SK-N-SH (cell line): Measurements from ENCODE around the gene LRP10. TPM values are rescaled to one million over a fixed set of nuclear protein-coding genes. Genes with fewer than 3 reads are reported as not detected.

ENCODE experiments used
- CTCF ChIA-PET: fragments of 300-600, 350-600 bp; formaldehyde crosslinking; extraction: SDS; loops from one replicate; lab custom pipeline; 2021; lab: Yijun Ruan, JAX
- POLR2A ChIA-PET: fragments of 350-600 bp; sonication (Branson Sonifier 250); formaldehyde crosslinking; extraction: SDS; loops from one replicate; lab custom pipeline; 2020; ENCODE audit warnings: antibody characterized with exemption, inconsistent platforms; lab: Yijun Ruan, JAX
- DNase-seq: peaks from one replicate; pipeline ENCODE4 v3.0.0; 2012
- H2AFZ ChIP-seq: fragments of 200-600 bp; sonication (generic); 2 replicates; pipeline ENCODE4 v1.8.1; 2016; ENCODE audit warnings: antibody characterized with exemption, mild to moderate bottlenecking, low read depth
- H3F3A ChIP-seq: fragments of 200-600 bp; sonication (generic); replicated peaks from 2 replicates; pipeline ENCODE3; 2016; ENCODE audit warnings: antibody characterized with exemption, mild to moderate bottlenecking; ENCODE audit not compliant: insufficient read depth
- H3K27ac ChIP-seq, 2 experiments: fragments of 200-500 bp in 1 of 2; fragments of 200-600 bp in 1 of 2; sonication (Bioruptor generic) in 1 of 2; sonication (generic), shearing (Covaris generic) in 1 of 2; 2 replicates each; pipeline versions ENCODE4 v1.5.1 to v1.6.1; 2014 to 2016; ENCODE audit warnings: low read depth in 2 of 2, inconsistent platforms in 1 of 2, low read length in 1 of 2, mild to moderate bottlenecking in 1 of 2, mixed read lengths in 1 of 2
- H3K27me3 ChIP-seq: fragments of 200-600 bp; sonication (generic), shearing (Covaris generic); 2 replicates; pipeline ENCODE4 v1.6.1; 2016; ENCODE audit warnings: mixed run types; ENCODE audit not compliant: insufficient read depth
- H3K36me3 ChIP-seq, 2 experiments: fragments of 200-500 bp in 1 of 2; fragments of 200-600 bp in 1 of 2; sonication (Bioruptor generic) in 1 of 2; sonication (generic) in 1 of 2; replicated peaks in 1 of 2; 2 replicates each; pipeline versions ENCODE3 to v1.5.1; 2014 to 2016; ENCODE audit warnings: low read length in 1 of 2, mild to moderate bottlenecking in 1 of 2; ENCODE audit not compliant: insufficient read depth in 2 of 2, control insufficient read depth in 1 of 2
- H3K4me1 ChIP-seq, 2 experiments: fragments of 200-500 bp in 1 of 2; fragments of 200-600 bp in 1 of 2; sonication (Bioruptor generic) in 1 of 2; sonication (generic), shearing (Covaris generic) in 1 of 2; 2 replicates each; pipeline versions ENCODE4 v1.5.1 to v1.6.1; 2014 to 2016; ENCODE audit warnings: low read depth in 1 of 2, low read length in 1 of 2, mixed run types in 1 of 2; ENCODE audit not compliant: insufficient read depth in 2 of 2, control insufficient read depth in 1 of 2
- H3K4me2 ChIP-seq: fragments of 200-600 bp; sonication (generic), shearing (Covaris generic); 2 replicates; pipeline ENCODE4 v1.6.1; 2017; ENCODE audit warnings: mixed run types
- H3K4me3 ChIP-seq, 2 experiments: fragments of 200-500 bp in 1 of 2; fragments of 200-600 bp in 1 of 2; sonication (Bioruptor generic) in 1 of 2; sonication (generic), shearing (Covaris generic) in 1 of 2; 2 replicates each; pipeline versions ENCODE4 v1.5.1 to v1.8.1; 2014 to 2016; ENCODE audit warnings: low read depth in 2 of 2, inconsistent platforms in 1 of 2, low read length in 1 of 2, mild to moderate bottlenecking in 1 of 2, mixed read lengths in 1 of 2, moderate library complexity in 1 of 2
- H3K79me2 ChIP-seq: fragments of 200-600 bp; sonication (generic); 2 replicates; pipeline ENCODE4 v1.8.1; 2017; ENCODE audit warnings: mild to moderate bottlenecking; ENCODE audit not compliant: insufficient read depth
- H3K9ac ChIP-seq: fragments of 200-600 bp; sonication (generic); 2 replicates; pipeline ENCODE4 v1.6.1; 2017; ENCODE audit warnings: mixed run types
- H3K9me2 ChIP-seq: fragments of 200-600 bp; sonication (generic); 2 replicates; pipeline ENCODE4 v1.6.1; 2017; ENCODE audit warnings: mixed run types
- H3K9me3 ChIP-seq: fragments of 200-600 bp; sonication (generic); 2 replicates; pipeline ENCODE4 v1.6.1; 2017; ENCODE audit warnings: mixed run types, mild to moderate bottlenecking, moderate library complexity
- H4K20me1 ChIP-seq: fragments of 200-600 bp; sonication (generic); 2 replicates; pipeline ENCODE4 v1.6.1; 2017; ENCODE audit warnings: mild to moderate bottlenecking, mixed run types; ENCODE audit not compliant: insufficient read depth
- CHD2 ChIP-seq: fragments of 150-350 bp; IDR thresholded peaks from 2 replicates; pipeline ENCODE4 v1.6.1; 2018; ENCODE audit warnings: low read length; ENCODE audit not compliant: partially characterized antibody
- ELF1 ChIP-seq: IDR thresholded peaks from 2 replicates; pipeline ENCODE4 v1.4.0; 2012
- FOSL2 ChIP-seq: IDR thresholded peaks from 2 replicates; pipeline ENCODE4 v1.4.0; 2012; ENCODE audit warnings: low read depth, mild to moderate bottlenecking, moderate library complexity, borderline replicate concordance
- GABPA ChIP-seq: IDR thresholded peaks from 2 replicates; pipeline ENCODE4 v1.4.0; 2012; ENCODE audit warnings: low read depth, mild to moderate bottlenecking
- JUND ChIP-seq: IDR thresholded peaks from 2 replicates; pipeline ENCODE4 v1.4.0; 2012
- NFIC ChIP-seq: IDR thresholded peaks from 2 replicates; pipeline ENCODE4 v1.4.0; 2012; ENCODE audit warnings: borderline replicate concordance
- RAD21 ChIP-seq: IDR thresholded peaks from 2 replicates; pipeline ENCODE4 v1.6.1; 2012; ENCODE audit warnings: mild to moderate bottlenecking, low read length
- RCOR1 ChIP-seq: fragments of 150-350 bp; IDR thresholded peaks from 2 replicates; pipeline ENCODE4 v1.6.1; 2017; ENCODE audit warnings: antibody characterized with exemption, low read length
- TAF1 ChIP-seq: IDR thresholded peaks from 2 replicates; pipeline ENCODE4 v1.6.1; 2012; ENCODE audit warnings: low read depth, mild to moderate bottlenecking, low read length, moderate library complexity, borderline replicate concordance
- WGBS: methylation state at CpG from one replicate; pipeline ENCODE4 v1.1.6; 2017; ENCODE audit warnings: low lambda C conversion rate; 5-methylcytosine and 5-hydroxymethylcytosine counted together
- polyA plus RNA-seq, 3 experiments: library from polyadenylated mRNA; depleted of rRNA; stranded (reverse); fragments of >200 nt; gene quantifications; 2 replicates each; pipeline ENCODE4 v1.2.3, GENCODE V29; 2012
- TF ChIP-seq, protein P1 (sequence below): fragments of 150-350 bp; IDR thresholded peaks from 2 replicates; pipeline ENCODE4 v1.6.1; 2016; ENCODE audit warnings: mild to moderate bottlenecking, low read depth, low read length
- TF ChIP-seq, protein P2 (sequence below): fragments of 200-600 bp; sonication (generic); IDR thresholded peaks from 2 replicates; pipeline ENCODE4 v1.6.1; 2017; ENCODE audit warnings: antibody characterized with exemption, mild to moderate bottlenecking, moderate library complexity
- TF ChIP-seq, protein P3 (sequence below): IDR thresholded peaks from 2 replicates; pipeline ENCODE4 v1.4.0; 2012; ENCODE audit warnings: low read depth, borderline replicate concordance

The LRP10 gene
- polyA plus RNA-seq, 1 of the 3 experiments (the other 2 are of a cell fraction): 117 TPM

DNA sequence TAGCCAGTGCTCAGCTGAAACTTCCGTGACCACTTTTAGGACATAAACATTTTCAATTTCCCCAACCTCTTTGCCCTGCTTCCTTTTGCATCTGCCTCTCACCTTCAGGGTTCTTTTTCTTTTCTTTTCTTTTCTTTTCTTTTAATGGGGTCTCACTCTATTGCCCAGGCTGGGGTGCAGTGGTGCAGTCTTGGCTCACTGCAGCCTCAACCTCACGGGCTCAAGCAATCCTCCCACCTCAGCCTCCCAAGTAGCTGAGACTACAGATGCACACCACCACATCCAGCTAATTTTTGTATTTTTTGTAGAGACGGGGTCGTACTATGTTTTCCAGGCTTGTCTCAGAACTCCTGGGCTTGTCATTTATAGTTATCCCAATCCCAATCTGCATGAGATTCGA is 4.7 kb upstream of the LRP10 start:
- POLR2A ChIA-PET: no interaction called here
- DNase-seq: no peak

DNA sequence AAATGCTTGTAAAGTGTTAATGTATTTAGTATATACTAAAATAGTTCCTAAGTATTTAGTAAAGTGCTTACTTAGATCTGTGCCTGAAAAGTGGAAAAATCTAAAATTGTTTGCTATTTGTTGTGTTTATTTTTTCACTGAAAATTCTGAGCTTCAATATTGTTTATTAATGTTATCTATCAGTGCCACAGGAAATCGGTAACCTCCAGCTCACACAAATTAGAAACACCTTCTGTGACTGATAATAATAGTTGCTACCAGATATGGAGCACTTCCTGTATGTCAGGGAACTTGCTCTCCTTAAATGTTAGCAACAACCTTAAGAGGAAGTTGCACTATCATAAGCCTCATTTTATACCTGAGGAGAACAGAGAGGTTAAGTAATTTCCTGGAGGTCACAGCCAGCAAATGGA is 723 bp upstream of the LRP10 start:
- peak overlapping the region; percentile 77 for H3K4me2 ChIP-seq
- peak overlapping the region; percentile 83 for H2AFZ ChIP-seq
- H3K4me3 ChIP-seq: peak overlapping the region; percentile 77 to 93
- peak overlapping the region; percentile 80 for H3K9ac ChIP-seq
- H3F3A ChIP-seq: peaks cover 24% of the 10 kb centered on the region
- no peaks in the 10 kb centered on the region for H4K20me1 ChIP-seq
- H3K4me1 ChIP-seq: peaks cover 8 to 17% of the 10 kb centered on the region in 2 experiments
- WGBS: 6% methylated on average over 1 of the region's 1 CpG
- H3K27me3 ChIP-seq: no peaks in the 10 kb centered on the region
- ChIA-PET POLR2A (interaction anchor here (0.6 to 1.5 kb wide), 6 partner anchors 12 to 104 kb away, joined by 3 to 4 read pairs (median 3); partner anchors contain the start of genes OXA1L and REM2), CTCF (interaction anchor here (0.6 to 6.0 kb wide), 14 partner anchors 10 to 314 kb away, joined by 3 to 77 read pairs (median 4); partner anchors contain the start of genes DAD1 and PRMT5)
- no peaks in the 10 kb centered on the region for H3K9me2 ChIP-seq
- peak; percentile 41; the same call in 1 of the 2 replicates for TF ChIP-seq GABPA
- no peak for TF ChIP-seq RCOR1
- TF ChIP-seq CHD2: no peak
- TF ChIP-seq NFIC: no peak
- TF ChIP-seq RAD21: no peak
- TF ChIP-seq TAF1: 0 out of 2 replicates have a peak, but pooled peaks have one; percentile 42
- no peak for TF ChIP-seq JUND
- TF ChIP-seq FOSL2: no peak
- TF ChIP-seq, protein P1, sequence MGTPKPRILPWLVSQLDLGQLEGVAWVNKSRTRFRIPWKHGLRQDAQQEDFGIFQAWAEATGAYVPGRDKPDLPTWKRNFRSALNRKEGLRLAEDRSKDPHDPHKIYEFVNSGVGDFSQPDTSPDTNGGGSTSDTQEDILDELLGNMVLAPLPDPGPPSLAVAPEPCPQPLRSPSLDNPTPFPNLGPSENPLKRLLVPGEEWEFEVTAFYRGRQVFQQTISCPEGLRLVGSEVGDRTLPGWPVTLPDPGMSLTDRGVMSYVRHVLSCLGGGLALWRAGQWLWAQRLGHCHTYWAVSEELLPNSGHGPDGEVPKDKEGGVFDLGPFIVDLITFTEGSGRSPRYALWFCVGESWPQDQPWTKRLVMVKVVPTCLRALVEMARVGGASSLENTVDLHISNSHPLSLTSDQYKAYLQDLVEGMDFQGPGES: no peak
- TF ChIP-seq ELF1: peak; percentile 29; the same call in 1 of the 2 replicates
- DNase-seq: no peak
- H3K79me2 ChIP-seq: peaks cover 23% of the 10 kb centered on the region
- peaks cover 17 to 20% of the 10 kb centered on the region in 2 experiments for H3K36me3 ChIP-seq
- H3K27ac ChIP-seq: peak overlapping the region; percentile 83 to 87
- H3K9me3 ChIP-seq: no peaks in the 10 kb centered on the region

More for the DNA sequence above, 4.7 kb upstream of the LRP10 start:
- CTCF ChIA-PET: interaction anchor here (0.7 to 1.9 kb wide), 4 partner anchors 13 to 297 kb away, joined by 3 to 5 read pairs (median 4); no protein-coding TSS in a partner anchor
- H3K4me3 ChIP-seq: no peak overlapping the region
- no peaks in the 10 kb centered on the region for H3K27me3 ChIP-seq
- 96% methylated on average over 5 of the region's 5 CpGs for WGBS
- no peaks in the 10 kb centered on the region for H3K36me3 ChIP-seq
- H3K9me2 ChIP-seq: no peaks in the 10 kb centered on the region
- no peak overlapping the region for H3K27ac ChIP-seq
- no peak overlapping the region for H3K9ac ChIP-seq
- H4K20me1 ChIP-seq: no peaks in the 10 kb centered on the region
- no peak overlapping the region for H2AFZ ChIP-seq
- peaks cover 15% of the 10 kb centered on the region for H3F3A ChIP-seq
- no peaks in the 10 kb centered on the region for H3K79me2 ChIP-seq
- H3K9me3 ChIP-seq: no peaks in the 10 kb centered on the region
- peaks cover 3 to 9% of the 10 kb centered on the region in 2 experiments; a peak in 3 of 4 replicates for H3K4me1 ChIP-seq
- TF ChIP-seq NFIC (no peak), RCOR1 (no peak), FOSL2 (no peak)
- TF ChIP-seq, protein P2, sequence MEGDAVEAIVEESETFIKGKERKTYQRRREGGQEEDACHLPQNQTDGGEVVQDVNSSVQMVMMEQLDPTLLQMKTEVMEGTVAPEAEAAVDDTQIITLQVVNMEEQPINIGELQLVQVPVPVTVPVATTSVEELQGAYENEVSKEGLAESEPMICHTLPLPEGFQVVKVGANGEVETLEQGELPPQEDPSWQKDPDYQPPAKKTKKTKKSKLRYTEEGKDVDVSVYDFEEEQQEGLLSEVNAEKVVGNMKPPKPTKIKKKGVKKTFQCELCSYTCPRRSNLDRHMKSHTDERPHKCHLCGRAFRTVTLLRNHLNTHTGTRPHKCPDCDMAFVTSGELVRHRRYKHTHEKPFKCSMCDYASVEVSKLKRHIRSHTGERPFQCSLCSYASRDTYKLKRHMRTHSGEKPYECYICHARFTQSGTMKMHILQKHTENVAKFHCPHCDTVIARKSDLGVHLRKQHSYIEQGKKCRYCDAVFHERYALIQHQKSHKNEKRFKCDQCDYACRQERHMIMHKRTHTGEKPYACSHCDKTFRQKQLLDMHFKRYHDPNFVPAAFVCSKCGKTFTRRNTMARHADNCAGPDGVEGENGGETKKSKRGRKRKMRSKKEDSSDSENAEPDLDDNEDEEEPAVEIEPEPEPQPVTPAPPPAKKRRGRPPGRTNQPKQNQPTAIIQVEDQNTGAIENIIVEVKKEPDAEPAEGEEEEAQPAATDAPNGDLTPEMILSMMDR: no peak
- TF ChIP-seq, protein P3, sequence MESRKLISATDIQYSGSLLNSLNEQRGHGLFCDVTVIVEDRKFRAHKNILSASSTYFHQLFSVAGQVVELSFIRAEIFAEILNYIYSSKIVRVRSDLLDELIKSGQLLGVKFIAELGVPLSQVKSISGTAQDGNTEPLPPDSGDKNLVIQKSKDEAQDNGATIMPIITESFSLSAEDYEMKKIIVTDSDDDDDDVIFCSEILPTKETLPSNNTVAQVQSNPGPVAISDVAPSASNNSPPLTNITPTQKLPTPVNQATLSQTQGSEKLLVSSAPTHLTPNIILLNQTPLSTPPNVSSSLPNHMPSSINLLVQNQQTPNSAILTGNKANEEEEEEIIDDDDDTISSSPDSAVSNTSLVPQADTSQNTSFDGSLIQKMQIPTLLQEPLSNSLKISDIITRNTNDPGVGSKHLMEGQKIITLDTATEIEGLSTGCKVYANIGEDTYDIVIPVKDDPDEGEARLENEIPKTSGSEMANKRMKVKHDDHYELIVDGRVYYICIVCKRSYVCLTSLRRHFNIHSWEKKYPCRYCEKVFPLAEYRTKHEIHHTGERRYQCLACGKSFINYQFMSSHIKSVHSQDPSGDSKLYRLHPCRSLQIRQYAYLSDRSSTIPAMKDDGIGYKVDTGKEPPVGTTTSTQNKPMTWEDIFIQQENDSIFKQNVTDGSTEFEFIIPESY: no peak
- H3K4me2 ChIP-seq: no peak overlapping the region
